ENCODE data around the gene PICALM. TPM values are rescaled to one million over a fixed set of nuclear protein-coding genes. Genes with fewer than 3 reads are reported as not detected.
A peak's percentile ranks its signal among the peaks of the same experiment; 100 is the strongest.

Gene PICALM
- polyA plus RNA-seq, 1 experiment = 303 TPM

DNA sequence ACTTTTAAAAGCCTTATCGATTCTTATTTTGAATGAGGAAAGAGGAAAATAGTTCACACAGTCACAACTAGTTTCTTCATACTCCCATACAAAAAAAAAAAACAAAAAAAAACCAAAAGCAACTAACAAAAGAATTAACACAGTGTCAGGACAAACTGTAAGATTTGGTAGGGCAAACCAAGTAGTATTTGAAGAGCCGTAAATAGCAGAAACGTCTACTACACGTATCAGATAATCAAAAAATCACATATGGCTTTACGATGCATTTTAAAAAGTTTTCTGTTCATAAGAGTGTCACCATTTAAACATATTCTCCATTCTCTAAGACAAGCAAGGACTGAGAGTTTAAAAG lies 2.3 kb downstream of the PICALM start:
- no peak for DNase-seq (ENCODE audit: low read depth, low spot score)
- CTCF ChIA-PET = interaction anchor here (0.5 to 1.7 kb wide), 4 partner anchors 25 to 212 kb away, joined by 3 to 14 read pairs (median 4); no protein-coding TSS in a partner anchor
- POLR2A ChIA-PET = no interaction called here
- Histone ChIP-seq H3K27ac (ENCODE audit: low read depth, low read length) (no peak overlapping the region), H3K4me3 (ENCODE audit: low read depth, low read length) (peak overlapping the region; percentile 98), H3K9me3 (ENCODE audit: control insufficient read depth, insufficient read depth, low read length) (no peaks in the 10 kb centered on the region; the same call in 1 of the 2 replicates), H3K27me3 (ENCODE audit: control insufficient read depth, insufficient read depth, low read length) (no peaks in the 10 kb centered on the region)
- TF ChIP-seq, protein P1, sequence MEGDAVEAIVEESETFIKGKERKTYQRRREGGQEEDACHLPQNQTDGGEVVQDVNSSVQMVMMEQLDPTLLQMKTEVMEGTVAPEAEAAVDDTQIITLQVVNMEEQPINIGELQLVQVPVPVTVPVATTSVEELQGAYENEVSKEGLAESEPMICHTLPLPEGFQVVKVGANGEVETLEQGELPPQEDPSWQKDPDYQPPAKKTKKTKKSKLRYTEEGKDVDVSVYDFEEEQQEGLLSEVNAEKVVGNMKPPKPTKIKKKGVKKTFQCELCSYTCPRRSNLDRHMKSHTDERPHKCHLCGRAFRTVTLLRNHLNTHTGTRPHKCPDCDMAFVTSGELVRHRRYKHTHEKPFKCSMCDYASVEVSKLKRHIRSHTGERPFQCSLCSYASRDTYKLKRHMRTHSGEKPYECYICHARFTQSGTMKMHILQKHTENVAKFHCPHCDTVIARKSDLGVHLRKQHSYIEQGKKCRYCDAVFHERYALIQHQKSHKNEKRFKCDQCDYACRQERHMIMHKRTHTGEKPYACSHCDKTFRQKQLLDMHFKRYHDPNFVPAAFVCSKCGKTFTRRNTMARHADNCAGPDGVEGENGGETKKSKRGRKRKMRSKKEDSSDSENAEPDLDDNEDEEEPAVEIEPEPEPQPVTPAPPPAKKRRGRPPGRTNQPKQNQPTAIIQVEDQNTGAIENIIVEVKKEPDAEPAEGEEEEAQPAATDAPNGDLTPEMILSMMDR (IDR thresholded peaks at IDR 0.05; ENCODE audit: low read depth, low read length) = no peak

DNA sequence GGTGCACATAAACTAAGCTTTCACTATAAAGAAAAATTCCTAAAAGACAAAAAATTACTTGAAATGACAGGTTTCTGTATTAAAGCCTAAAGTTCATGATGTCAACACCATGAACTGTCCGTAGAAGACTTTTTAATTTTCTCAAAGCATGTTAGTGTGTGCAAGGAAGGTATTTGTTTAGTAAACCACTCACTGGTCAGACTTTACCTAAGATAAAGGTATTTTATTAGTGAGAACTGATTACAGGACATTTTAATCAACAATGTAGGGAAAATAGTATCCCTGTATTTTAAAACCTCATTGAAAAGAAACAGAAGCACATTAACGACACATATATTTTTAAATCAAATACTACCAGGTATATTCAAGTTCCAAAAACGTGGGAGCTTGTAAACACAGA lies 2.9 kb downstream of the PICALM start:
- no peak overlapping the region for H3K27ac ChIP-seq (ENCODE audit: low read depth, low read length)
- no peaks in the 10 kb centered on the region; the same call in 1 of the 2 replicates for H3K9me3 ChIP-seq (ENCODE audit: control insufficient read depth, insufficient read depth, low read length)
- DNase-seq (ENCODE audit: low read depth, low spot score) = no peak
- CTCF ChIA-PET = interaction anchor here (1.1 to 1.7 kb wide), 2 partner anchors 24 to 35 kb away, joined by 3 to 4 read pairs; no protein-coding TSS in a partner anchor
- H3K27me3 ChIP-seq (ENCODE audit: control insufficient read depth, insufficient read depth, low read length) = no peaks in the 10 kb centered on the region
- POLR2A ChIA-PET = no interaction called here
- TF ChIP-seq, protein P1 (IDR thresholded peaks at IDR 0.05; ENCODE audit: low read depth, low read length) = no peak
- peak overlapping the region; percentile 98 for H3K4me3 ChIP-seq (ENCODE audit: low read depth, low read length)

- ChIA-PET POLR2A (interaction anchor here (1.1 kb wide), 1 partner anchor 87 kb away, joined by 3 read pairs; no protein-coding TSS in a partner anchor), CTCF (no interaction called here)
- no peaks in the 10 kb centered on the region; the same call in 1 of the 2 replicates for H3K9me3 ChIP-seq (ENCODE audit: control insufficient read depth, insufficient read depth, low read length)
- DNase-seq (ENCODE audit: low read depth, low spot score) = no peak
- TF ChIP-seq, protein P1 (IDR thresholded peaks at IDR 0.05; ENCODE audit: low read depth, low read length) = no peak
- H3K27ac ChIP-seq (ENCODE audit: low read depth, low read length) = no peak overlapping the region
- H3K4me3 ChIP-seq (ENCODE audit: low read depth, low read length) = no peak overlapping the region
- H3K27me3 ChIP-seq (ENCODE audit: control insufficient read depth, insufficient read depth, low read length) = no peaks in the 10 kb centered on the region
Measured at GRCh38 chr11:86064220-86064803, 4.6 kb downstream of the PICALM start.

GRCh38 chr11:86063536-86063935 lies 5.3 kb downstream of the PICALM start:
- no peak overlapping the region for H3K4me3 ChIP-seq (ENCODE audit: low read depth, low read length)
- TF ChIP-seq, protein P1 (IDR thresholded peaks at IDR 0.05; ENCODE audit: low read depth, low read length) = no peak
- no peaks in the 10 kb centered on the region; the same call in 1 of the 2 replicates for H3K9me3 ChIP-seq (ENCODE audit: control insufficient read depth, insufficient read depth, low read length)
- H3K27ac ChIP-seq (ENCODE audit: low read depth, low read length) = no peak overlapping the region
- ChIA-PET CTCF (interaction anchor here (1.7 kb wide), 1 partner anchor 22 kb away, joined by 6 read pairs; no protein-coding TSS in a partner anchor), POLR2A (interaction anchor here (1.1 kb wide), 1 partner anchor 88 kb away, joined by 3 read pairs; no protein-coding TSS in a partner anchor)
- DNase-seq (ENCODE audit: low read depth, low spot score) = no peak
- no peaks in the 10 kb centered on the region for H3K27me3 ChIP-seq (ENCODE audit: control insufficient read depth, insufficient read depth, low read length)

GRCh38 chr11:86062719-86063118 lies 6.2 kb downstream of the PICALM start:
- no peak for DNase-seq (ENCODE audit: low read depth, low spot score)
- TF ChIP-seq, protein P1 (IDR thresholded peaks at IDR 0.05; ENCODE audit: low read depth, low read length) = no peak
- Histone ChIP-seq H3K27ac (ENCODE audit: low read depth, low read length) (no peak overlapping the region), H3K9me3 (ENCODE audit: control insufficient read depth, insufficient read depth, low read length) (no peaks in the 10 kb centered on the region; the same call in 1 of the 2 replicates), H3K27me3 (ENCODE audit: control insufficient read depth, insufficient read depth, low read length) (no peaks in the 10 kb centered on the region), H3K4me3 (ENCODE audit: low read depth, low read length) (no peak overlapping the region)
- CTCF ChIA-PET = interaction anchor here (1.7 kb wide), 1 partner anchor 21 kb away, joined by 6 read pairs; no protein-coding TSS in a partner anchor
- POLR2A ChIA-PET = no interaction called here

All from AG04450 (cell line).